GF-D8 (cell line): ENCODE results near the gene CXCR4.

Source experiments
- DNase-seq: peaks from one replicate; lab custom pipeline; 2025; lab: John Stamatoyannopoulos, UW

CXCR4 gene

GRCh38 chr2:136131961-136132824 lies 14.2 kb upstream of the CXCR4 start:
- no peak for DNase-seq

- no peak for DNase-seq
Measured at GRCh38 chr2:136131484-136131960, 13.6 kb upstream of the CXCR4 start.

GRCh38 chr2:136130511-136130910 lies 12.6 kb upstream of the CXCR4 start:
- no peak for DNase-seq

GRCh38 chr2:136130045-136130444 lies 12.1 kb upstream of the CXCR4 start:
- no peak for DNase-seq

DNA sequence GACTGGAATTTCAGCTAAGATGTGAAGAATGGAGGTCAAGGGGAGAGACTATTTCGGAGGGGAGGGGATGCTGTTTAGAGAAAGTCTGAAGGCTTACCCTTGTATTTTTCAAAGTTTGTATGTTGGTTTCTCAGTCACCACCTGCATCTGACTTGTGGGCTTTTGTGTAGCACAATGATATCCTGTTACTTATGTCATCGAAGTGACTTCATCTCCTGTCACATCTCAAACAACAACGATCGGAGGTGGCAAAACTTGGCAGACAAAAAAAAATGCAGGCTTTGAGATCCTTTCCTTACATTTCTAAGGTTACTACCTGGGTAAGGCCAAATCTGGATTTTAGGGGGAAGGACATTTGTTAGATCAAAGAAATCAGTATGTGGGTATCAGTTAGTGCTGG lies 11.7 kb upstream of the CXCR4 start:
- DNase-seq = no peak

DNA sequence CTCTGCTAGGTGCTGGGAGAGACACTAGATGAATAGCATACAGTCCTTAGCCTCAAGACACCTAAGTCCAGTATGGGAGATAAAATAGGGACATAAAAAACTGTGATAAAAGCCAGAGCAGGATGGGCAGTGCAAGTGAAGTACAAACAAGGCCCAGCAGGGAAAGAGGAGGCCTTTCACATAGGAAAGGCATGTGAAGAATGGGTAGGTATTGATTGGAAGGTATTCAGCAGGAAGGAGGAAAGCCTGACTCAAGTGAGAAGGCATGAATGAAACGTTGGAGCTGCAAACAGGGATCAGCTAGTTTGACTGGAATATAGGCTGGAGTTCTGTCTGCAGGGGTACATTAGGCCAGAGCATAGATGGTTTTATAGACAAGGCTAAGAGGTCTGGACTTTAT lies 11.0 kb upstream of the CXCR4 start:
- no peak for DNase-seq

DNA sequence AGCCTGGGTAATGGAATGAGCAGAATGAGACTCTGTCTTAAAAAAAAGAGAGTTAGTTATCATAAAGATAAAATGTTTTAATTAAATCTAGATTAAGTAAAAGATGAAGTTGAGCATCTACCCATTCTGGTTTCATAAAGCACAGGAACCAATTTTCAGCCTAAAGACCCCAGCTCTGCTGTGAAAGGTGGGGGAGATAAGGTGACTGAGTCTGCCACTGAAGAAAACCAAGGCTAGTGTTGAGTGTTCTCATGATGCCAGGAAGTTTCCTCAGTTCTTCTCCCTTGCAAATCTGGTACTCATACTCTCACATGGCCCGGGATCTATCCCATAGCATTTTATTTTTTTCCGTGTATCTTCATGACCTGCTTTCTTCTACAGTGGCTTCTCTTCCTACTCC lies 10.4 kb upstream of the CXCR4 start:
- DNase-seq = no peak

- no peak for DNase-seq
Measured at GRCh38 chr2:136127356-136127755, 9.4 kb upstream of the CXCR4 start.

DNA sequence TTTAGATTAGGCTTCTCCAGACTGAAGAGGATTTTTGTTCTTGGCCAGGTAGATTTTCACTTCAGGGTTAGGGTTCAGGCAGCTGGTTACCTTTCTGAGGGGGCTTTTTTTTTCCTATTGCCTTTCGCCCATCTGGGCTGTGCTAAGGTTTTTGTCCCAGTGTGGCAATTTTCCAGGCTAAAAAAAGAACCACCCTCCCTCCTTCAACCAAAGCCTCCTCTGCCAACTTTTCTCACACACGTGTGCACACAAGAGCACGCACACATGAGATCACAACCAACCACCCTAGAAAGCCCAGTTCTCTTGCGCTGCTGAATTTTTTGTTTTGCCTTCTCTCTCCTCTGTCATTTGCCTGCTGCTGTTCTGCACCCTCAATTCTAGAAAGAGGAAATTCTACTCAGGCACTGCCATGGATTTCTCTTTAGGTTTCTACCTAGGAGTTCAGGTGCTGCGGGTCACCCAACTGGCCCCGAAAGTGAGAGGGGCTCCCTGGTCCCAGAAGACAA lies 8.5 kb upstream of the CXCR4 start:
- no peak for DNase-seq

DNA sequence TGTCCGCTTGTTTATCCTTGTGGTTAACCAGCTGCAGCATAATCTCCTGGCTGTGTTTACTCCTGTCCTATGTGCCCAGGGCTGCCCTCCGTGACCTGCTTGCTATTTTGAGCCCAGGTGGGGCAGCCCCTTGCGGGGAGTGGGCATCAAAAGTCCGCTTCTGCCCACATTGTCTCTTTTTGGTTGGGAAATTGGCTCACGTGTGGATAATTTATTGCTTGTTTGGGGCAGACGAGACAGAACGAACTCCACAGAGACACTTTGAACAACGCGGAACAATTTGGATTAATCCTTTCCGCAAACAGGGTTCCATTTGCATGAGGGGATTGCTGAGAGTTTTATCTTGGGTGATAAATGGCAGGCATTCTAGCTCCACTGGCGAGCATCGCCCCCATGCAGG lies 8.1 kb upstream of the CXCR4 start:
- no peak for DNase-seq

GRCh38 chr2:136125236-136125635 lies 7.3 kb upstream of the CXCR4 start:
- no peak for DNase-seq

- peak; percentile 21 for DNase-seq
Measured at GRCh38 chr2:136124805-136125204, 6.9 kb upstream of the CXCR4 start.

GRCh38 chr2:136122661-136123060 lies 4.7 kb upstream of the CXCR4 start:
- peak; percentile 55 for DNase-seq

GRCh38 chr2:136121204-136121910 lies 3.4 kb upstream of the CXCR4 start:
- DNase-seq = no peak

- no peak for DNase-seq
Measured at GRCh38 chr2:136119717-136120675, 2.0 kb upstream of the CXCR4 start.

- peak; percentile 18 for DNase-seq
Measured at GRCh38 chr2:136118819-136119716, 1.1 kb upstream of the CXCR4 start.

GRCh38 chr2:136117391-136117841 lies 533 bp downstream of the CXCR4 start:
- peak; percentile 35 for DNase-seq

DNA sequence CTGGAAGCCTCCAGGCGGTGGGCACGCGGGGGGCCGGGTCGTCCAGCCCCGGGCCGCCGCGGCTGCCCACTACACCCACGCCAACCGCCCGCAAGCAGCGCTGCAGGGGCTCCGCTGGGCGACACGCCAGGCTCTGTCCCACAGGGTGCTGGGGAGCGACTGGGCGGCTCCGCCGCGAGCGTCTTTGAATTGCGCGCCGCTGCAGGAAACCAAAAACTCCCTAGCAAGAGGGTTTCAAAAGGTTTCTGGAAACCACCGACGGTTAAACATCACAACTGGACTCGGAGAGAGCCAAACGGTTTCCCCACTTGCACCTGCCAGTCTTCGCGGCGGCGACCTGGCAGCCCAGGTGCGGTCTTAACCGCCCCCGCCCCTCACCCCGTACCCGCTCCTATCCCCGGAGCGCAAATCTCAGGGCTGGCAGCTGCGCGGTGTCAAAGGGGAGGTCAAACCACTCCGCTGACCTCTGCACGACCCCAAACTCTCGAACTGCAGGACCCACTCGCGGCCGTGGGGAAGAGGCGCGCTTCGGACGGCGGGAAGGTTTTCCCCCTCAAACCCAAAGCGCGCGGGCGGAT lies 1.0 kb downstream of the CXCR4 start:
- DNase-seq = peak; percentile 78

- DNase-seq = peak; percentile 53
Measured at GRCh38 chr2:136116151-136116812, 1.7 kb downstream of the CXCR4 start.
